Medulla oblongata (tissue), 1 donor: ENCODE measurements around the gene ADAMTS10.
"Not testable (repeated sequence)": the region's sequence is repeated elsewhere in the genome, so short reads cannot be mapped to it uniquely, and the experiment has no call there.

Experiments
- DNase-seq: peaks from one replicate; pipeline ENCODE4 v3.0.0-alpha.2; 2015; ENCODE audit errors: extremely low spot score

The ADAMTS10 gene

DNA sequence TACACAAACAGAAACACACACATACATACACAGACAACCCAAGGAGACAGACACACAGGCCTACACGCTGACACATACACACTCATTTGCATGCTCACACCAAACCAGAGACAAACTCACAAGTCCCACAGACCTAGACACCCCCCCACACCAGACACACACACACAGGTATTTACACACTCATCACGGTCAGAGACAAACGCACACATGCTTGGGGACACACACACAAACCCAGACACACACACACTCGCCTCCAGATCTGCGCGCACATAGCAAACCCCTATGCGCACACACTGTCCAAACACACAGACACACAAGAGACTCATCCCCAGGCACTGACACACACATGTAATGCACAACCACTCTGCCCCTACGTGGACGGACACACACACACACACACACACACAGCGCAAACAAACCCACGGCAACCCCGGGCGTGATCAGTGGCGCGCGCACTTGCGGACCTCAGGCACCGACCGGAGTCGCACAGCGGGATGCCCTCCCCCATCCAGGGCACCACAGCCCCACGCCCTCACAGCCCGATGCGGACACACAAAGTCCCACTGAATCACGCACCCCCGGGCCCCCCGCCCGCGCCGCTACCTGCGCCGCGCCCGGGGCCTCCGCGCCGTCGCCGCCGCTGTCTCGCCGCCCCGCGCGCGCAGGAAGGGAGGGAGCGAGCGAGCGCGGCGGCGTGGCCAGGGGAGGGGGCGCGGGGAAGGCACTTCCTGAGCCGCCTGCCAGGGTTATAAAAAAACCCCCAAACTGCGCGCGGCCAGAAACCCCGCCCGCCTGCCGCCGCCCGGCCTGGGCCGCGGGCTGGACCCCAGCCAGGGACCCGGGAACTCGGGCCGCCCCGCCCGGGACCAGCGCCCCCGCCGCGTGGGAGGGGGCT, at the start of gene ADAMTS10:
TSS of gene ADAMTS10 (minus strand) at position 675 of the 895 bp plus-strand sequence. CDS start 5,005 bp downstream, outside the sequence.
- DNase-seq: peak; percentile 17

DNA sequence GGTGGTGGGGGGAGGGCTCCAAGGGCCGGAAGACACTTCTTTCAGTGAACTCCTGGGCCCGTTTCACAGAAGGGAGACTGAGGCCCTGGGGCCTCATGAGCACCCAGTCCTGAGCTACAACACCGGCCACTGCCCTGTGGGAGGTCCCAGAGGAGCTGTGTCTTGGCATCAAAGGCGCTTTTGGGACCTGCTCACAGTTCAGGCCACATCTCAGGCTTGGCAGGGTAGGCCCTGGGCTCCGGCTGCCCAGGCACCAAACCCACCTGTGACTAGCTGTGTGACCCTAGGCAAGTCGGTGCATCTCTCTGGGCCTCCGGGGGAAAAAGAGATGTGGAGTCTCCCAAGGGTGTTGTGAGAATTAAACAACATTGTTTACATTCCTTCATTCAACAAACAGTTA, 49.4 kb upstream of the ADAMTS10 start:
- DNase-seq: no peak

DNA sequence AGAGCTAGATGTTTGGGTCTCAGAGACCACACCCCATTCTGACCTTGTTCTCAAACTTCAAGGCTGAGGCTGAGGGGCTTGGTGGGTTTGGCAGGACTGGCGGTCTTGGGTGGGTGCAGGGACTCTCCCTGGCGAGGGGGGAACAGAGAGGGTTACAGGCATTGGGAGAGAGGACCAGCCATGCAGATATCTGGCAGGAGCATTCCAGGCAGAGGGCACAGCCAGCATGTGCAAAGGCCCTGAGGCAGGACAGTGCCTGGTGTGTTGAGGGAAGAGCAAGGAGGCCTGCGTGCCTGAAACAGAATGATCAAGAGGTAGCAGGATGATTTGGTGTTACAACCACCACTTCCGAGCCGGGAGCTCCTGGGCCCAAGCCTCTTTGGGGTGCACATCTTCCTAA, 47.4 kb upstream of the ADAMTS10 start:
- no peak for DNase-seq

- no peak for DNase-seq
Observed at GRCh38 chr19:8655340-8655709, 44.8 kb upstream of the ADAMTS10 start.

DNA sequence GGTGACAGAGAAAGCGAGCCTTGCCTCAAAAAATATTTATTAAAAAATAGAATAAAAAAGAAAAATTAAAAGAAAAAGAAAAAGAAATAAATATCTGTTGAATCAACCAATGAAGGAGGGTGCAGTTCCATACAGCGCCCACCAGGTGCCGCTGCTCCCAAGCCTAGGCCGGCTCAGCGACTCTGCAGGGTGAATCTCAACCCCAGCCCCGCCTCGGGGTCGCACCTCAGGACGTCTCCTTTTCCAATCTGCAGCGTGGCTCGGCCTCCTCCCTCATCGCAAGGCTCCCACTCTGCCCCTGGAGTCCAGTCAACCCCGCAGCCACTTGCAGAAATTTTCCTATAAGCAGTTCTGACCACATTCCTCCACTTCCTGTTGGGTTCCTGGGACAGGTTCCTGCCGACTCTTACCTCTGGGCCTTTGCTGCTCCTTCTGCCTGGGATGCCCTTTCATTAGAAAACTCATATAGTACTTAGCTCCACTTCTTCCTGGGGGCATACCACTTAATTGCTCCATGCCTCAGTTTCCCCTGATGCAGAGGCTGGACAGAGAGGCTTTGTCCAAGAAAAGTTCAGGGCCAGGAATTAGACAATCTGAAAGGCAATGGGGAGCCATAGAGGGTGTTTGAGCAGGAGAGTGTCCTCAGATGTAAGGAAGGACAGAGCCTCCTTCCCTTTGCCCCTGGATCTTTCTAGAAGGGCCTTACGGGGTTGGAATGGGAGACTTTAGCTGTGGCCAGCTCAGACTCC, 44.2 kb upstream of the ADAMTS10 start:
- peak; percentile 50 for DNase-seq

GRCh38 chr19:8648240-8648639, 37.7 kb upstream of the ADAMTS10 start:
- DNase-seq: no peak

- DNase-seq: no peak
Observed at GRCh38 chr19:8643860-8644653, 33.5 kb upstream of the ADAMTS10 start.

DNA sequence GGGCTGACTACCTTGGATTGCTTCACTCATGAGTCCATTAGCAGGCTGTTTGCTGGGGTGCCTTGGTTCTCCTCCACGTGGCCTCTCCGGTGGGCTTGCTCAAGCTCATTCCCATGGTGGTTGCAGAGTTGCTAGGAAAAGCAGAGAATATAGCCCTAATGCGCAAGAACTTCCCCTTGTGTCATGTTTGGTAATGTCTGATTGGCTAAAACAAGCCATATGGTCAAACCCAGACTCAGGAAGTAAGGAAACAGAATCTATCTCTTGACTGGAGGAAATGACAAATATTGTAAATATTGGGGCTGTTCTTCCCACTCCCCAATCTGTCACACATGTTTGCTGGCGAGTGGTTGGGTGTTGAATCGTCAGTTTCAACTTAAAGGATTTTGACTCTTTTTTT, 32.0 kb upstream of the ADAMTS10 start:
- no peak for DNase-seq

DNA sequence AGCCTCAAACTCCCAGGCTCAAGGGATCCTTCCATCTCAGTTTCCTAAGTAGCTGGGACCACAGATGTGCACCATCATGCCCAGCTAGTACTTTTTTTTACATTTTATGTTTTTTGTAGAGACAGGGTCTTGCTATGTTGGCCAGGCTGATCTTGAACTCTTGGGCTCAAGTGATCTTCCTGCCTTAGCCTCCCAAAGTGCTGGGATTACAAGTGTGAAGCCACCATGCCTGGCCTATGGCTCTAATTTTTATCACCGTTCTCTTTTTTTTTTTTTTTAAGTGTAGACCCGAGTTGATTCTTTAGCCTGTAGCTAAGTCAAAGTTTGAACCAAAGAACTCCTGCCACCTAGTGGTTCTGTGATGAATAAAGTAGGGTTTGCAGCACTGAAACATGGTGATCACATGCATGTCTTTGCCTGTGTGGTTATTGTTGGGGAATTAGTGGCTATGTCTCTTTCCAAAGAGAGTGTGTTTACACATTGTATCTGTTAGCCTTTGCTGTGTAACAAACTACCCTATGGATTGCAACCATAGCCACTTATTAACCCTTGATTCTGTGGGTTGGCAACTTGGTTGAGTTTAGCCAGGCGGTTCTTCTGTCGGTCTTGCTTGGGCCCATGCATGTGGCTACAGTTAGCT, 31.5 kb upstream of the ADAMTS10 start:
- no peak for DNase-seq

GRCh38 chr19:8641221-8641907, 30.8 kb upstream of the ADAMTS10 start:
- DNase-seq: no peak

- peak; percentile 57 for DNase-seq
Observed at GRCh38 chr19:8640402-8641004, 30.0 kb upstream of the ADAMTS10 start.

- no peak for DNase-seq
Observed at GRCh38 chr19:8639821-8640401, 29.4 kb upstream of the ADAMTS10 start.

- peak; percentile 37 for DNase-seq
Observed at GRCh38 chr19:8638078-8638619, 27.6 kb upstream of the ADAMTS10 start.

GRCh38 chr19:8637070-8637469, 26.6 kb upstream of the ADAMTS10 start:
- not testable (repeated sequence) for DNase-seq

- DNase-seq: no peak
Observed at GRCh38 chr19:8635422-8635821, 24.9 kb upstream of the ADAMTS10 start.

DNA sequence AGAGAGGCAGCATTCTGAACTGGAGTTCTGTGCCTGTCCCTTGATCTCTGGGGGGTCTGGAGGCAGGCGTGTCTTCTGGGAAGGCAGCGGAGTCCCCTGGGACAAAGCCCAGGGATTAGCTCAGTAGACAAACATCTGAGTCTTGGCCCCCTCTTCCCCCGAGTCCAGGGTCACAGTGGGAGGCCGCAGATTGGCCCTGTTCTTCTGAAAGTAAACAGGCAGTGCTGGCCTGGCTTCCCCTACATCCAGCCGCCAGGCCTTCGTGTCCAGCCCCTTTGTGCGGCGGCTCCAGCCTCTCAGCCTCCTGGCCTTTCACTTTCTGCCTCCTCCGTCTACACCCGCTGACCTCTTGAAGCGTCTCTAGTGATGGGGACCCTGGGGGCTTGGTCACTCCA, 20.9 kb upstream of the ADAMTS10 start:
- no peak for DNase-seq

DNA sequence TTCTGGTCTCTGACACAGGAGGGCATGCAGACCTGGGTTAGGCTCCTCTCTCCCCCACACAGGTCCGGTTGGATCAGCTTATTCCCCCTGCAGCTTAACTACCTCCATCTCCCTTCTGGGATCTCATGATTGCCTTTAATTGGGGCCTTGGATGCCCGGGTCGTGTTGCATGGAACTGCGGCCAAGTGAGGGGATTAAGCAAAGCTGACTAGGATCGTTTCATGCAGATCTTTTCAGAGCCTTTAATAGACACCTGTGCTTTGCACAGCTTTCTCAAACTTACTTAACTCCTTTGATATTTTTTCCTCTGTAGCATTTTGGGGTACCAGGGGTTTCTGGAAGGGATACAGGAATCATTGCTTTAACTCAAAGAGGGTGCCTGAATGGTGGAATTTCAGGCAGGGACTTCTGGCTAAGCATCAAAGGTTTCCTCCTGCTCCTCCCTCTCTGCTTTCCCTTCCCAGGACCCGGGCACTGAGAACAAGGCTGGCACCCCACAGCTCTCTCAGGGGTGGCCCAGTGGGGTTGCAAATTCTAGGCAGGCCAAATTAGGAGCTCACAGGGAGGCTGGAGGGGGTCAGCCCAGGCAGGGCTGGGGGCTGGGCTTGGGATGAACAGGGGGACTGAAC, 20.4 kb upstream of the ADAMTS10 start:
- no peak for DNase-seq

- no peak for DNase-seq
Observed at GRCh38 chr19:8629996-8630683, 19.6 kb upstream of the ADAMTS10 start, which contains the start of gene NFILZ. NFILZ (plus strand) TSS chr19:8630633; CDS start chr19:8676766, 46,133 bp downstream.

DNA sequence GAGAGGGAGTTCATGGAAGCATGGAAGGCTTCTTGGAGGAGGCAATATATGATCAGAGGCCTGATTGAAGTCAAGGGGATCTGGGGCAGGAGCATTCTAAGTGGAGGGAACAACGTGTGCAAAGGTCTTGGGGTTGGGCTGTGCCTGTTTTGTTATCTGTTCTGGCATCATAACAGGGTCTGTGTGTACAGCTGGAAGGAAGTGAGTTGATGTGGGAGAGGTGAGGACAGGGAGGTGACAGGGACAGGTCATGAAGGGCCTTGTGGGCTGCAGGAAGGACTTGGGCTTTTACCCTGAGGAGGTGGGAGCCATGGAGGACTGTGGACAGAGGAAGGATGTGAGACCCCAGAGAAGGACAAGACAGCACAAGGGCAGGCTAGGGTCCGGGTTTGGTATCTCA, 18.7 kb upstream of the ADAMTS10 start:
- no peak for DNase-seq
